ENCODE data around the gene ZDHHC14.
"Not testable (repeated sequence)": the region's sequence is repeated elsewhere in the genome, so short reads cannot be mapped to it uniquely, and the experiment has no call there.

The ZDHHC14 gene

DNA sequence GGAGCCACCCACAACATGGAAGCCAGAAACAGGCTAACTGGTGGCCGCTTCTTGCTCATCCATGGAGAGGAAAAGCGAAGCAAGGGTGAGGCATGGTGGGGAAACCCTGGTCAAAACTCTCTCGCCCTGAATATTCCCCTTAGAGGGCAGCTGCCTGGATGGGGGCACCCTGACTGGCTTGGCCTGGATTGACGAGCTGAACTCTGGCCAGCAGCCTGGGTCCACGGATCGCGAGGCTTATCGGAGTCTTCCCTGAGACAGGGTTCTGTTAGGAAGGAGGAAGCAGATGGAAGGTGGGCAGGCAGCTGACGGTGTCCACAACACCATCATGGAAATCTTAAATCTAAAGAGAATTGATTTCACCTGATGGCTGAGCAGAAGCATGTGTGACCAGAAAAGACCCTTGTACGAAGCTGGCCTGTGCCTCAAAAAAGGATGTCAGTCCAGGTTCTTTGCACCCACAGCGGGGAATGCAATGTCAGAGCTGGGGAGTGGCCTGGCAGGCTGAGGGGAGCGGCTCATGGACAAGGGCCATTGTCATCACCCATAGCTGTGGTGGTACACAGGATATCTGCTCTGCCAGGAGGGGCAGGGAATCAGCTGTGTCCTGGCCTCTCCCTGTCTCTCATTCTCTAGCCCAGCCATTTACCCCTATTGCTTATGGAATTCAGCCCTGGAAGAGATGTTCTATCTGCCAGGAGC is 332.6 kb downstream of the ZDHHC14 start:
- DNase-seq, result no peak

DNA sequence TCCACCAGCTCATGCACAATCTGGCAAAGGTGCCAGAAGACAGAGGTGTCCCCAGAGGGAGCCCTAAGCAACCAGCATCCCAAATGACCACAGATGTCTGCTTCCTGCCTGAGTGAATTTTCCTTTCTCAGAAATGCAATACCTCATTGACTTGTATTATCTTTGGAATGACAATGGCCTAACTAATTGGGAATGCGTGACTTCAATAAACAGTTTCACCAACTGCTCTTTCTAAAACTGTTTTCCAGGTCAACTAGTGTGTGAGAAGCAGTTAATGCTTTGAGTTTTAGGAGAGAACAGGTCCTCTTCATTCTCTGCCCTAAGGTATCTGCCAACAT is 333.1 kb downstream of the ZDHHC14 start:
- no peak for DNase-seq

DNA sequence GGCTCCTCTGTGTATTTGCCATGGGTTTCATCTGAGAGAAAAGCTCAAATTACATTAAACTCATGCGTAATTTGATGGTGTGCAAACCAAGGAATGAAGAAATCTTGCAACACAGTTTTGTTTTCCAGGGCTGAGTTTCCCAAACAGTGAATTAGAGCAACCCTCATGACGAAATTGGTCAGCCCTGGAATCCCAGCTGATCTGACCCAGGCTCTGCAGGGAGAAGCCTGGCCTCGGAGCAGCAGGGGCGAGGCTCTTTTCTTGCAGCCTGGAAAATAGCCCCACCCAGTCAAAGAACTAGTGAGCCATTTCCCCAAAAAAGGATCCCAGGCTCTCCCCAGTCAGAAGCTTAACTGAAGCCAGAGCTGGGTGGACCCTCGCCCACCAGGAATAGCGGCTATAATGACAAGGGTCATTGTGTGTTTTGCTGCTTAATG is 334.8 kb downstream of the ZDHHC14 start:
- DNase-seq, result no peak

- DNase-seq, result no peak
Observed at GRCh38 chr6:157716251-157716995, 335.4 kb downstream of the ZDHHC14 start.

GRCh38 chr6:157717340-157717748 is 336.4 kb downstream of the ZDHHC14 start:
- no peak for DNase-seq

DNA sequence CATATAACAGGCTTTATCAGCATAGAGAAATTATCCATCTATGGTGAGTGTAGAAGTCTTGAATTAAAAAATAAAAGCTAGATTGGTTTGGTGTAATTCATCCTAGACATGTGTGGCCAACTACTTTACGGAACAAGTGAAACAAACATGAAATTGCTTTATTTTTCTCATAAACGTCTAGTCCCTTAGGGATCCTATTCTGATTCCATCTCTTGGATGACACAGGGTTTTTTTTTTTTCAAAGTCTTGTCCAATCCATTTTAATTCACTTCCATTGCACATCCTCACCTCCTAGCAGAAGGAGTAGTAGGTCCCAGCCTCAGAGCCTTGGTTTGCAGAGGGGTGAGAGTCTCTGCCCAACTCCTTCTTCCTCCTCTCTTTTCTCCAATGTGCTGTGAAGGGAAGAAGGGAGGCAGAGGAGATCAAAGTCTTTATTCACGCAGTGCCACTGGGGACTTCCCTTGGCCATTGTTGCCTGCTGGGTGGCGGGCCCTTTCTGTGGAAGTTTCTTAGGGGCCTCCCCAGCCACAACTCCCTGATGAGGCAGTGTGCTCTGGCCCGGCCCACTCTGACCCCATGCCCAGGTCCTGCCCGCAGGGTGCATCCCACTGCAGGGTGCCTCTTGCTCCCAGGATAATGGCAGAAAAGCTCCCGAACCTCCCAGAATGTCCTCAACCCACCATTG is 337.7 kb downstream of the ZDHHC14 start:
- no peak for DNase-seq

DNA sequence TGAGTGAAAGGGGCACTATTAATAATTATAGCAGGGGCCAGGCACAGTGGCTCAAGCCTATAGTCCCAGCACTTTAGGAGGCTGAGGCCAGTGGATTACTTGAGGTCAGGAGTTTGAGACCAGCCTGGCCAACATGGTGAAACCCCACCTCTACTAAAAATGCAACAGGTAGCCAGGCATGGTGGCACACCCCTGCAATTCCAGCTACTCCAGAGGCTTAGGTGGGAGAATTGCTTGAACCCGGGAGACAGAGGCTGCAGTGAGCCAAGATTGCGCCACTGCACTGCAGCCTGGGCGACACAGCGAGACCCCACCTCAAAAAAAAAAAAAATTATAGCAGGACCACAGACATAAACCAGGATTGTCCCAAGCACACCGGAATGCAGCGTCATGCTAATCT is 340.0 kb downstream of the ZDHHC14 start:
- DNase-seq, result not testable (repeated sequence)

DNA sequence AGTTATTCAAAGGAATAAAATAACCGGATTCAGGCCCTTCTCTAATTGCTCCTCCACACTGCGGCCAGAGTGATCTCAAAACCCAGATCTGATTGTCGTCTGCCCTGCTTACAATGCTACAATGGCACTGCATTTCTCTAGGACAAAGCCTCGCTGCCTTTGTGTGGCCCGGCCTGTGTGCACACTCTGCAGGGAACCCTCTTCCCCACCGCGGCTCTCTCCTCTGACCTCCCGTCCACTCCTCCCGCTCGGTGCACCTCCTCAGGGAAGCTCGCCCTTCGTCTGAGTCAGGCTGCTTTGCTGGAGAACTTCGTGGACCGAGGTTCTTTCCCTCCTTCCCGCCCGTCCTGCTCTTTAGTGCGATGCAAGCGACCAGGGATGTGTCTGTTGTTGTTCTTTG is 340.4 kb downstream of the ZDHHC14 start:
- no peak for DNase-seq

GRCh38 chr6:157721830-157722229 is 340.8 kb downstream of the ZDHHC14 start:
- no peak for DNase-seq

- DNase-seq, result no peak
Observed at GRCh38 chr6:157723376-157723775, 342.4 kb downstream of the ZDHHC14 start.

DNA sequence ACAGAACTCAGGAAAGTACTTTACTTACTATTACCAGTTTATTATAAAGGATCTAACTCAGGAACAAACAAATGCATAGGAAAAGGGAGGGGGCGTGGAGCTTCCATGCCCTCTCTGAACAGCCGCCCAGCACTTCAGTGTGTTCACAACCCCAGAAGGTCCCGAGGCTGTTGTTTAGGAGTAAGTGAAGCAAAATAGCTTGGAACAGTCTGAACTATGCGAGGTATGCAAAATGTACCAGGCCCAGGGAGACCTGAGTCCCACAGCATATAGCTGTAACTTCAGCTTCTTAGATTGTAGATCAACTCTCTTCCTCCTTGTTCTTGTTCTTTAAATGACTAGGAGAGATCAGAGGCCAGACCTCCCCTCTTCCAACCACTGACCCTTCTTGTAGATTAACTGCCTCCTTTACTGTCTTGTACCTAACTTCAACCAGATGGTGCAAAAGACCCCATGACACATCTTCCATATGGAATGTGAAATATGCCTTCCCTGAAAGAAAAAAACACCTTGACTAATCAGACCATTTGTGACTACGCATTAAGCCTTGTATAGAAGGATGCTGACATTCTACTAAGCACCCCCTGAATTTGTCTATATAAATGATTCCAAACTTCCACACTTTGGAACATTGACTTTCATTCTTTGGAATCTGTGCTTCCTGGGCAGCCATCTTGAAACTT is 343.3 kb downstream of the ZDHHC14 start:
- DNase-seq, result no peak

DNA sequence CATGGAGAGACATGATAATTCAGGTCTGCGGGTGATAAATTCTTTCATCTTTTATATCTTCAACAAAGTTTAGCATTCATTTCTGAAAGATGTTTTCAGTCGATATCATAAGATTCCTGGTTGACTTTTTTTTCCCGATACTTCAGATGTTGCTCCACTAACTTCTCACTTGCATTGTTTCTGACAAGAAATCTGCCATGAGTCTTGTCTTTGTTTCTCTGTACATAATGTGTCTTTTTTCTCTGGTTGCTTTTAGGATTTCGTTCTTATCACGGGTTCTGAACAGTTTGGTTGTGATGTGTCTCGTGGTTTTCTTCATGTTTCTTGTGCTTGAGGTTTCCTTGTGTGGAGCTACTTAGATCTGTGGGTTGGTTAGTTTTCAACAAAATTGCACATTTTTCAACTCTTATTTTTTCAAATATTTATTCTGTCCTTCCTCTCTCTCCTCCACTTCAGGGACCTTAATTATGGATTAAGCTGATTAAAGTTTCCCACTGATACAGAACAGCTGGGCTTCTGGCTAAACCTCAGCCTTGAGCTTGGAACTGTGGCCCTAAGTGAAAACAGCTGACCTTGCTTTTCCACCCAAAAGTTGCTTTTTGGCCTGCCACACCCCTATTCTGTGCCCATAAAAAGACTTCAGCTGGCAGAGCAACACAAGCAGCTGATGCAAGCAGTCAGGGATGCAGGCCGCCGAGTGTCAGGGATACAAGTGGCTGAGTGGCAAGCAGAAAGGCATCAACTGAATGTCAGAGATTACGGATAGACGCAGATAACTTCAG is 344.2 kb downstream of the ZDHHC14 start:
- no peak for DNase-seq

GRCh38 chr6:157725836-157726235 is 344.8 kb downstream of the ZDHHC14 start:
- no peak for DNase-seq

DNA sequence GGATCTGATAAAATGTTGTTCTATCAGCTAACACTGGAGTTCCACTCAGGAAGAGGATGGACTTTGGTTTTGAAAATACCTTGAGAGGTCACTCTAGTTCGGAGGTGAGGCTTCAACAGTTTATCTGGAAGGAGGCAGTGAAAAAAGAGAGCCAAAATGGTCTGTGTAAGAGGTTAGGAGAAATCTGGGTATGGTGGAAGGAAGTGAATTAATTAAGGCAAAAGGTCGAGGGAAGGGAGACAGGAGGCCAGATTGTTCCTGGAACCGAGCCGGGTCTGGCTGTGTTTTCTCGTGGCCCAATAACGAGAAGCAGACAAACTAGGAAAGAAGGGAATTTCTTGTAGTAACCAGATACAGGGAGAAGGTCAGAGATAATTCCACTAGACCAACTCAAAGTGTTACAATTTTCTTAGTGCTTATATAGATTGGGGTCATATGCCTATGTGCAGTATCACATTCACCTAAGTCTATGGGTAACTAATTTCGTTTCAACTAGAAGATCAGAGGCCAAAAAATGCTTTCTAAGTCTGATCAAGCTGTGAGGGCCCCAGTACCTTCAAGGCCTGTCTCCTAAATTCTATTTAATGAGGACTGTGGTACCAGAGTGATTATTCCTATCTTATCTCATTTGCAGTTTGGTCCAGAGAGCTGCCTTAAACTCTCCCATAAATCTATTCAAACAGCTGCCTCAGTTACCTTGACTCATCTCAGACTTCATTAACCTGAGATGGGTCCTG is 346.1 kb downstream of the ZDHHC14 start:
- DNase-seq, result no peak

Measured in hypothalamus (tissue), 51 donors.